Embryonic facial prominence (tissue), 1 donor: ENCODE data around the gene TRAK2.

ENCODE experiments used
- DNase-seq: peaks from one replicate; pipeline ENCODE4 v3.0.0-alpha.2; 2016; ENCODE audit errors: extremely low spot score

TRAK2 gene

GRCh38 chr2:201363857-201364560 is 87.2 kb downstream of the TRAK2 start:
- DNase-seq = no peak

GRCh38 chr2:201362396-201362795 is 88.9 kb downstream of the TRAK2 start:
- no peak for DNase-seq

- DNase-seq = no peak
Observed at GRCh38 chr2:201361078-201361733, 90.1 kb downstream of the TRAK2 start.

GRCh38 chr2:201360256-201360655 is 91.0 kb downstream of the TRAK2 start:
- no peak for DNase-seq

- DNase-seq = no peak
Observed at GRCh38 chr2:201358684-201359083, 92.6 kb downstream of the TRAK2 start.

GRCh38 chr2:201357221-201357620 is 94.0 kb downstream of the TRAK2 start, which contains the start of gene FLACC1:
Gene FLACC1, minus strand, starts transcription at chr2:201357345. Its CDS starts 5,941 bp downstream, at chr2:201351404.
- peak; percentile 39 for DNase-seq

GRCh38 chr2:201353116-201353515 is 98.1 kb downstream of the TRAK2 start:
- DNase-seq = no peak

GRCh38 chr2:201350879-201351278 is 100.4 kb downstream of the TRAK2 start:
- no peak for DNase-seq

- no peak for DNase-seq
Observed at GRCh38 chr2:201349601-201350000, 101.7 kb downstream of the TRAK2 start.

GRCh38 chr2:201348758-201349157 is 102.5 kb downstream of the TRAK2 start:
- no peak for DNase-seq

GRCh38 chr2:201347138-201347537 is 104.1 kb downstream of the TRAK2 start:
- no peak for DNase-seq

- DNase-seq = no peak
Observed at GRCh38 chr2:201345625-201346213, 105.5 kb downstream of the TRAK2 start.

- DNase-seq = no peak
Observed at GRCh38 chr2:201344663-201345366, 106.4 kb downstream of the TRAK2 start.

GRCh38 chr2:201343559-201343958 is 107.7 kb downstream of the TRAK2 start:
- no peak for DNase-seq

- DNase-seq = no peak
Observed at GRCh38 chr2:201342923-201343322, 108.3 kb downstream of the TRAK2 start.

GRCh38 chr2:201329409-201329808 is 121.8 kb downstream of the TRAK2 start:
- DNase-seq = no peak

GRCh38 chr2:201327678-201328077 is 123.6 kb downstream of the TRAK2 start:
- no peak for DNase-seq
